Naive thymus-derived CD4-positive, alpha-beta T cell (primary cell): ENCODE results near the gene NEAT1. TPM values are rescaled to one million over a fixed set of nuclear protein-coding genes. Genes with fewer than 3 reads are reported as not detected.
A peak's percentile ranks its signal among the peaks of the same experiment; 100 is the strongest.
"Not testable (repeated sequence)": the region's sequence is repeated elsewhere in the genome, so short reads cannot be mapped to it uniquely, and the experiment has no call there.

Experiments used
- ATAC-seq: fragments of 150-1000 bp; cut with Tn5 transposase; 2 replicates; pipeline ENCODE4 v1.10.0; 2021; ENCODE audit warnings: mild to moderate bottlenecking, moderate library complexity
- CTCF ChIA-PET: fragments of 350-600 bp; sonication (Branson Sonifier 250); formaldehyde crosslinking; loops from one replicate; lab custom pipeline; 2021; ENCODE audit warnings: antibody characterized with exemption; lab: Charles Lee
- POLR2A ChIA-PET: fragments of 350-600 bp; sonication (Branson Sonifier 250); formaldehyde crosslinking; loops from one replicate; lab custom pipeline; 2021; ENCODE audit warnings: antibody characterized with exemption, inconsistent platforms; lab: Charles Lee
- DNase-seq, 9 donors: peaks; one replicate each; pipeline versions ENCODE4 v3.0.0 to v3.0.0-alpha.2; 2020 to 2022; ENCODE audit warnings: mixed read lengths in 1 of 9
- H3K27ac ChIP-seq: one replicate; pipeline ENCODE4 v1.7.0; 2013; ENCODE audit warnings: mild to moderate bottlenecking, low read depth, low read length, moderate library complexity
- H3K27me3 ChIP-seq, 2 donors: one replicate each; pipeline ENCODE4 v1.7.0; 2013; ENCODE audit warnings: low read length in 2 of 2, mild to moderate bottlenecking in 2 of 2, moderate library complexity in 2 of 2; ENCODE audit not compliant: control insufficient read depth in 2 of 2, insufficient read depth in 2 of 2
- H3K36me3 ChIP-seq, 3 experiments: 1 replicate in 2 of 3; 2 replicates in 1 of 3; pipeline ENCODE4 v1.7.0; 2013; ENCODE audit warnings: low read length in 3 of 3, mild to moderate bottlenecking in 3 of 3, moderate library complexity in 1 of 3; ENCODE audit not compliant: insufficient read depth in 3 of 3, control insufficient read depth in 2 of 3
- H3K4me1 ChIP-seq, 2 donors: one replicate each; pipeline ENCODE4 v1.7.0; 2013; ENCODE audit warnings: low read length in 2 of 2, mild to moderate bottlenecking in 2 of 2, moderate library complexity in 1 of 2; ENCODE audit not compliant: control insufficient read depth in 2 of 2, insufficient read depth in 2 of 2
- H3K4me3 ChIP-seq: 2 replicates; pipeline ENCODE4 v1.7.0; 2013; ENCODE audit warnings: mild to moderate bottlenecking, low read length
- H3K9me3 ChIP-seq, 3 experiments: 1 replicate in 2 of 3; 2 replicates in 1 of 3; pipeline ENCODE4 v1.7.0; 2013; ENCODE audit warnings: low read length in 3 of 3; ENCODE audit not compliant: control insufficient read depth in 2 of 3
- H3K27ac Mint-ChIP-seq, 9 donors: one replicate each; pipeline ENCODE4 v1.8.0; 2020 to 2022; ENCODE audit warnings: mixed read lengths in 9 of 9, mild to moderate bottlenecking in 8 of 9, moderate library complexity in 5 of 9, inconsistent platforms in 2 of 9
- H3K27me3 Mint-ChIP-seq, 5 donors: one replicate each; pipeline ENCODE4 v1.8.0; 2021 to 2022; ENCODE audit warnings: mixed read lengths in 5 of 5, mild to moderate bottlenecking in 1 of 5
- H3K36me3 Mint-ChIP-seq, 5 donors: one replicate each; pipeline ENCODE4 v1.8.0; 2020 to 2022; ENCODE audit warnings: mixed read lengths in 5 of 5, mild to moderate bottlenecking in 3 of 5, inconsistent platforms in 1 of 5
- H3K4me1 Mint-ChIP-seq, 7 donors: one replicate each; pipeline ENCODE4 v1.8.0; 2020 to 2022; ENCODE audit warnings: mixed read lengths in 7 of 7, mild to moderate bottlenecking in 3 of 7, inconsistent platforms in 1 of 7
- H3K4me3 Mint-ChIP-seq, 10 donors: one replicate each; pipeline ENCODE4 v1.8.0; 2020 to 2022; ENCODE audit warnings: mild to moderate bottlenecking in 10 of 10, mixed read lengths in 10 of 10, moderate library complexity in 6 of 10, inconsistent platforms in 2 of 10
- H3K9me3 Mint-ChIP-seq, 11 donors: one replicate each; pipeline ENCODE4 v1.8.0; 2020 to 2022; ENCODE audit warnings: mixed read lengths in 11 of 11, mild to moderate bottlenecking in 4 of 11, inconsistent platforms in 1 of 11, moderate library complexity in 1 of 11
- intact Hi-C, 2 donors: fragments of 100-400 bp; cut with micrococcal nuclease; formaldehyde crosslinking; loops; one replicate each; pipeline ENCODE4 v1.15.1; 2023
- polyA plus RNA-seq, 2 donors: library from polyadenylated mRNA; unstranded; fragments of 300-500 nt; fragmentation: Illumina TruSeq; gene quantifications; one replicate each; pipeline ENCODE4 v1.2.3, GENCODE V29; 2021
- total RNA-seq, 6 experiments: library from RNA in 5 of 6; stranded (reverse) in 5 of 6; gene quantifications; 1 replicate in 5 of 6; 2 replicates in 1 of 6; pipeline ENCODE4 v1.2.3 and lab custom pipeline; 2021 to 2026

The NEAT1 gene
- total and polyA plus RNA-seq, 7 experiments from 2014 or later = 2.5 to 1,454 (median 401) TPM

DNA sequence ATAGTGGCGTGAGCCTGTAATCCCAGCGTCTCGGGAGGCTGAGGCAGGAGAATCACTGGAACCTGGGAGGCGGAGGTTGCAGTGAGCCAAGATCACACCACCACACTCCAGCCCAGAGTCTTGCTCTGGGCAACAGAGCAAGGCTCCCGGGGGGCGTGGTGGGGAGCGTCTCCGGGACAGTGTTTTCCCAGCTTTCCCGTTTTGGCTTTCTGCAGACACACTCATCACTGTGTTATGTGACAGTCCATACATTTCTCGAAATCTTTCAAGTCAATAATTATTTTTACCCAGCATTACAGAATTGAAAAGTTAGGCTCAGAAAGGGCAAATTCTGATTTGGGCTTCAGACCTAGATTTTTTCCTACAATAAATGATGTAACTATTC is 31.7 kb downstream of the NEAT1 start:
- peak overlapping the region; percentile 70 for H3K27ac ChIP-seq
- Mint-ChIP-seq H3K27me3 (no peaks in the 10 kb centered on the region), H3K36me3 (peaks cover 0 to 3% (median 0%) of the 10 kb centered on the region in 5 donors), H3K27ac (peak overlapping the region; percentile 18 to 92 (median 85)), H3K9me3 (peaks cover 0 to 3% (median 1%) of the 10 kb centered on the region in 11 donors), H3K4me3 (peak overlapping the region; percentile 86 to 95 (median 88)), H3K4me1 (peaks cover 14 to 37% (median 21%) of the 10 kb centered on the region in 7 donors)
- ChIA-PET CTCF (no interaction called here), POLR2A (interaction anchor here (0.8 to 0.9 kb wide), 2 partner anchors 17 to 71 kb away, joined by 3 read pairs; no protein-coding TSS in a partner anchor)
- no peaks in the 10 kb centered on the region for H3K36me3 ChIP-seq
- peaks cover 5% of the 10 kb centered on the region in 2 donors for H3K4me1 ChIP-seq
- no peaks in the 10 kb centered on the region for H3K27me3 ChIP-seq
- intact Hi-C loops = loop anchor here (2.0 kb wide), 3 partner anchors 14 to 22 kb away; no protein-coding TSS in a partner anchor
- no peak for DNase-seq
- H3K4me3 ChIP-seq = peak overlapping the region; percentile 89
- H3K9me3 ChIP-seq = no peaks in the 10 kb centered on the region
- ATAC-seq = no peak

DNA sequence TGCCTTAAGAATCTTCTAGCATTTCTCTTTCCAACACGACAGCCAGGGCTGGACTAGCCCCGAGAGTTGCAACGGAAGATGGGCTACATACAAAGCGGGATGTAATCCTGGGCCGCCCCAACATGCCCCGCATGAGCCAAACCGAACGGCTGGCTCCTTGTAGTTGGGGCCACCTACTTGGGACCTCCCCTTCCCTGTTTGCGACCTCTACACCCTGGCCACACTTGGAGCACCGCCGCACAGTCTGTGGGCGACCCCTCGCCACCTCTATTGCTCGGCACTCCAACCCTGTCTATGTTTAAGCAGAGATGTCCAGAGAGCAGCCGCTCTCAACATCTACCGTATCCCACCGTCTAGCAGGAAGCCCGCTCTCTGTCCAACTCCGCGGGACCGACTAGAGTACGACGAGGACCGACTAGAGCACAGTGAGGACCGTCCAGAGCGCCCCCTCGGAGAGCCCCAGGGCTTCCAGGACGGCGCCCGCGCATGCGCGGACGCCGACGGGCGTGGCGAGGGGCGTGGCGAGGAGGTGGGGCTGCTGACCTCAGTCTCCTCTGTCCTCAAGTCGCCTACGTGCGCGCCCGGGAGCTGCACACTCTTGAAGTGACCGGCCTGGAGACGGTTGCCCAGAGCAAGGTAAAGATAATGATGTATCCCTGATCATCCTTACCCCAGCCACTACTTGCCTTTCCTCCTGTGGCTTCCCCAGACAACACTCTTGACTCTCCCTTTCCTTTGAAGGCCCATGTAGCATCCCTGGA is 32.3 kb downstream of the NEAT1 start:
- ChIA-PET CTCF (no interaction called here), POLR2A (interaction anchor here (0.6 to 1.3 kb wide), 7 partner anchors 17 to 43 kb away, joined by 3 to 9 read pairs (median 3); partner anchors contain the start of genes MALAT1 and NEAT1)
- Mint-ChIP-seq H3K4me1 (peaks cover 14 to 37% (median 21%) of the 10 kb centered on the region in 7 donors), H3K27ac (peak overlapping the region; percentile 14 to 92 (median 85)), H3K9me3 (peaks cover 0 to under 1% (median 0%) of the 10 kb centered on the region in 11 donors), H3K36me3 (peaks cover 0 to 5% (median 0%) of the 10 kb centered on the region in 5 donors), H3K4me3 (peak overlapping the region; percentile 86 to 95 (median 88)), H3K27me3 (no peaks in the 10 kb centered on the region)
- H3K36me3 ChIP-seq = no peaks in the 10 kb centered on the region
- DNase-seq (peak; percentile 48 to 89 (median 61)), ATAC-seq (peak; percentile 92)
- H3K27me3 ChIP-seq = no peaks in the 10 kb centered on the region
- H3K4me3 ChIP-seq = peak overlapping the region; percentile 89
- H3K27ac ChIP-seq = peak overlapping the region; percentile 70
- H3K4me1 ChIP-seq = peaks cover 5% of the 10 kb centered on the region in 2 donors
- intact Hi-C loops = loop anchor here (1.0 to 2.0 kb wide), 4 partner anchors 14 to 42 kb away; no protein-coding TSS in a partner anchor
- no peaks in the 10 kb centered on the region for H3K9me3 ChIP-seq

DNA sequence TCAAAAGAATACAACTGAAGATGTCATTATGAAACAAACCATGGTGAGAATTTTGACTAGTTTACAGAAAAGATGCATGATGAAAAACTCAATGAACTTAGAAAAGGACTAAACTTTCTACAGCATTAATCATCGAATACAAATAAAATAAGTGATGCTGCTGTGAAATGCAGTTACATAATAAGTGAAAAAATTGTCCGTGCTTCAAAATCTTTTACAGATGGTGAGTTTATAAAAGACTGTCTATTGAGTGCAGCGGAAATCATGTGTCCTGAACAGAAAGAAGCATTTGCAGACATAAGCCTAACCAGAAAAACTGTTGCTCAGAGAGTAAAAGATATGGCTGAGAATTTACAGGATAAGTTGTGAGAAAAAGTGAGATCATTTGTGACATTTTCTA is 33.8 kb downstream of the NEAT1 start:
- Mint-ChIP-seq H3K27me3 (no peaks in the 10 kb centered on the region), H3K4me1 (peaks cover 14 to 37% (median 21%) of the 10 kb centered on the region in 7 donors), H3K9me3 (no peaks in the 10 kb centered on the region), H3K36me3 (peaks cover 0 to 5% (median 0%) of the 10 kb centered on the region in 5 donors), H3K4me3 (peak overlapping the region; percentile 25 to 87 (median 66)), H3K27ac (peak overlapping the region in 3 of 9 donors; percentile 57 to 64 (median 60))
- Histone ChIP-seq H3K27ac (no peak overlapping the region), H3K4me3 (no peak overlapping the region), H3K4me1 (peaks cover 5% of the 10 kb centered on the region in 2 donors), H3K27me3 (no peaks in the 10 kb centered on the region), H3K9me3 (no peaks in the 10 kb centered on the region), H3K36me3 (no peaks in the 10 kb centered on the region)
- ATAC-seq = no peak
- ChIA-PET CTCF (no interaction called here), POLR2A (interaction anchor here (0.6 kb wide), 1 partner anchor 37 kb away, joined by 3 read pairs; no protein-coding TSS in a partner anchor)
- DNase-seq = no peak
- intact Hi-C loops = no loop called here

DNA sequence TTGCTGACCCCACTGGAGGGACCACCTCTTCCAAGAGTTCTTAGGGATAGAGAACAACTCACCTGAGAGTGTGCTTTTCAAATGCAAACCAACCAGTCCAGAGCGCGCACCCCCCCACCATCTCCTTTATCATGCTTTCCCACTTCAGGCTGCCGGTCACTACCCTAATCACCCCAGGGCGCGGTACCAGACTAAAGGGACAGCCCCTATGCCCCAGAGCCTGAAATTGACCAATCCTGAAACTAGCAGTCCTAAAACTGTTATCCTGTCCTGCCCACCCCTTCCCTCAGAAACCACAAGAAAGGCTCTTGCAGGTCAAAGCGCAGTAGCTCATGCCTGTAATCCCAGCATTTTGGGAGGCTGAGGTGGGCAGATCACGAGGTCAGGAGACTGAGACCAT is 37.0 kb downstream of the NEAT1 start:
- H3K9me3 ChIP-seq = no peaks in the 10 kb centered on the region
- POLR2A ChIA-PET = interaction anchor here (0.7 to 2.2 kb wide), 7 partner anchors 16 to 46 kb away, joined by 3 to 5 read pairs (median 4); no protein-coding TSS in a partner anchor
- no peak overlapping the region for H3K27ac ChIP-seq
- no peaks in the 10 kb centered on the region for H3K27me3 ChIP-seq
- CTCF ChIA-PET = interaction anchor here (0.7 to 1.8 kb wide), 2 partner anchors 12 to 42 kb away, joined by 3 to 4 read pairs; no protein-coding TSS in a partner anchor
- H3K27me3 Mint-ChIP-seq = no peaks in the 10 kb centered on the region
- H3K36me3 ChIP-seq = no peaks in the 10 kb centered on the region
- no peaks in the 10 kb centered on the region for H3K9me3 Mint-ChIP-seq
- no peak for ATAC-seq
- H3K27ac Mint-ChIP-seq = no peak overlapping the region
- H3K36me3 Mint-ChIP-seq = peaks cover 0 to 5% (median 0%) of the 10 kb centered on the region in 5 donors
- no peak overlapping the region for H3K4me3 Mint-ChIP-seq
- intact Hi-C loops = no loop called here
- H3K4me1 Mint-ChIP-seq = peaks cover 14 to 26% (median 19%) of the 10 kb centered on the region in 7 donors
- peaks cover 5% of the 10 kb centered on the region in 2 donors for H3K4me1 ChIP-seq
- no peak overlapping the region for H3K4me3 ChIP-seq
- no peak for DNase-seq

DNA sequence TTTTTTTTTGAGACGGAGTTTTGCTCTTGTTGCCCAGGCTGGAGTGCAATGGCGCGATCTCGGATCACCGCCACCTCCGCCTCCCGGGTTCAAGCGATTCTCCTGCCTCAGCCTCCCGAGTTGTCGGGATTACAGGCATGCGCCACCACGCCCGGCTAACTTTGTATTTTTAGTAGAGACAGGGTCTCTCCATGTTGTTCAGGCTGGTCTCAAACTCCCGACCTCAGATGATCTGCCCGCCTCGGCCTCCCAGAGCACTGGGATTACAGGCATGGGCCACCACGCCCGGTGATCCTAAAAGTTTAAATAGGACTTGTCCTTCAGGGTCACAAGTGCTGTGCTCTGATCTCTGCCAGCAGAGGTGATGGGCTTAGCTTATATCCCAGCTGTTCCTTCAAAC is 42.9 kb downstream of the NEAT1 start:
- H3K27ac ChIP-seq, H3K27me3 Mint-ChIP-seq, ATAC-seq, H3K9me3 ChIP-seq, H3K4me3 ChIP-seq, intact Hi-C loops, H3K36me3 ChIP-seq, H3K9me3 Mint-ChIP-seq, H3K4me3 Mint-ChIP-seq, H3K27me3 ChIP-seq, DNase-seq, H3K36me3 Mint-ChIP-seq, H3K4me1 ChIP-seq: not testable (repeated sequence)
- Mint-ChIP-seq H3K27ac (peak overlapping the region in 1 of 9 donors; percentile 5), H3K4me1 (peaks cover 0 to 14% (median 3%) of the 10 kb centered on the region in 7 donors)
- ChIA-PET CTCF (interaction anchor here (1.4 to 1.8 kb wide), 2 partner anchors 11 to 48 kb away, joined by 5 to 7 read pairs; no protein-coding TSS in a partner anchor), POLR2A (interaction anchor here (0.7 to 18.6 kb wide), 6 partner anchors 14 to 83 kb away, joined by 3 to 1164 read pairs (median 4); partner anchors contain the start of genes MALAT1 and SLC25A45)

DNA sequence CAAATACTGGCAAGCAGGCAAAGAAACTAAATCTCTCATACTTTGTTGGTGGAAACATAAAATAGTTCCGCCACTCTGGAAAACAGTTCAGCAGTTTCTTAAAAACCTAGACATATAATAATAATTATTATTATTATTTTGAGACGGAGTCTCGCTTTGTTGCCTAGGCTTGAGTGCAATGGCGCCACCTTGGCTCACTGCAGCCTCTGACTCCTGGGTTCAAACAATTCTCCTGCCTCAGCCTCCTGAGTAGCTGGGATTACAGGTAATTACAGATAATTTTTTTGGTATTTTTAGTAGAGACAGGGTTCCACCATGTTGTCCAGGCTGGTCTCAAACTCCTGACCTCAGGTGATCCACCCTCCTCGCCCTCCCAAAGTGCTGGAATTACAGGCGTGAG is 44.7 kb downstream of the NEAT1 start:
- ChIA-PET POLR2A (interaction anchor here (18.6 kb wide), 1 partner anchor 36 kb away, joined by 1164 read pairs; the partner anchor contains the start of gene MALAT1), CTCF (interaction anchor here (0.6 to 0.7 kb wide), 2 partner anchors 38 to 87 kb away, joined by 3 read pairs; no protein-coding TSS in a partner anchor)
- ATAC-seq, DNase-seq, H3K4me3 ChIP-seq, H3K27me3 ChIP-seq, H3K9me3 ChIP-seq, H3K27ac ChIP-seq, H3K4me3 Mint-ChIP-seq, intact Hi-C loops, H3K27ac Mint-ChIP-seq, H3K36me3 ChIP-seq, H3K27me3 Mint-ChIP-seq, H3K36me3 Mint-ChIP-seq, H3K9me3 Mint-ChIP-seq: not testable (repeated sequence)
- peaks cover 9 to 12% of the 10 kb centered on the region in 2 donors for H3K4me1 ChIP-seq
- H3K4me1 Mint-ChIP-seq = peaks cover 3 to 28% (median 13%) of the 10 kb centered on the region in 7 donors
